GM21737 (cell line): ENCODE data around the gene NPNT.

Experiments
- ATAC-seq: cut with Tn5 transposase; IDR thresholded peaks from one replicate; pipeline ENCODE4 v1.9.1; 2021; ENCODE audit warnings: mild to moderate bottlenecking, moderate library complexity; ENCODE audit not compliant: unreplicated experiment

NPNT gene

GRCh38 chr4:105912633-105913032 lies 17.4 kb downstream of the NPNT start:
- ATAC-seq: no peak

GRCh38 chr4:105917171-105917685 lies 22.0 kb downstream of the NPNT start:
- ATAC-seq: no peak

- ATAC-seq: no peak
Observed at GRCh38 chr4:105921301-105921700, 26.0 kb downstream of the NPNT start.

GRCh38 chr4:105923497-105924238 lies 28.4 kb downstream of the NPNT start:
- ATAC-seq: no peak

GRCh38 chr4:105924341-105924740 lies 29.1 kb downstream of the NPNT start:
- no peak for ATAC-seq

GRCh38 chr4:105930698-105931097 lies 35.4 kb downstream of the NPNT start:
- no peak for ATAC-seq

GRCh38 chr4:105933083-105933482 lies 37.8 kb downstream of the NPNT start:
- no peak for ATAC-seq

- no peak for ATAC-seq
Observed at GRCh38 chr4:105934386-105934785, 39.1 kb downstream of the NPNT start.

- ATAC-seq: no peak
Observed at GRCh38 chr4:105936901-105937300, 41.6 kb downstream of the NPNT start.

GRCh38 chr4:105937759-105938158 lies 42.5 kb downstream of the NPNT start:
- no peak for ATAC-seq

GRCh38 chr4:105943234-105943633 lies 48.0 kb downstream of the NPNT start:
- no peak for ATAC-seq

- ATAC-seq: no peak
Observed at GRCh38 chr4:105944540-105944939, 49.3 kb downstream of the NPNT start.

- ATAC-seq: no peak
Observed at GRCh38 chr4:105946771-105947170, 51.5 kb downstream of the NPNT start.

GRCh38 chr4:105950701-105951100 lies 55.4 kb downstream of the NPNT start:
- no peak for ATAC-seq

GRCh38 chr4:105951198-105951597 lies 55.9 kb downstream of the NPNT start:
- ATAC-seq: no peak

GRCh38 chr4:105952591-105952990 lies 57.3 kb downstream of the NPNT start:
- no peak for ATAC-seq

- ATAC-seq: no peak
Observed at GRCh38 chr4:105956569-105956968, 61.3 kb downstream of the NPNT start.

- no peak for ATAC-seq
Observed at GRCh38 chr4:105957680-105958079, 62.4 kb downstream of the NPNT start.

- no peak for ATAC-seq
Observed at GRCh38 chr4:105963461-105964400, 68.5 kb downstream of the NPNT start.

- no peak for ATAC-seq
Observed at GRCh38 chr4:105965183-105965800, 70.0 kb downstream of the NPNT start.

- no peak for ATAC-seq
Observed at GRCh38 chr4:105966051-105966450, 70.8 kb downstream of the NPNT start.
